GM19324 (cell line): ENCODE results near the gene TRAK2.
"Not testable (repeated sequence)": the region's sequence is repeated elsewhere in the genome, so short reads cannot be mapped to it uniquely, and the experiment has no call there.

ENCODE experiments used
- ATAC-seq: cut with Tn5 transposase; IDR thresholded peaks from one replicate; pipeline ENCODE4 v1.9.1; 2021; ENCODE audit warnings: mild to moderate bottlenecking, moderate library complexity; ENCODE audit not compliant: unreplicated experiment, low FRiP score

TRAK2 gene, protein sequence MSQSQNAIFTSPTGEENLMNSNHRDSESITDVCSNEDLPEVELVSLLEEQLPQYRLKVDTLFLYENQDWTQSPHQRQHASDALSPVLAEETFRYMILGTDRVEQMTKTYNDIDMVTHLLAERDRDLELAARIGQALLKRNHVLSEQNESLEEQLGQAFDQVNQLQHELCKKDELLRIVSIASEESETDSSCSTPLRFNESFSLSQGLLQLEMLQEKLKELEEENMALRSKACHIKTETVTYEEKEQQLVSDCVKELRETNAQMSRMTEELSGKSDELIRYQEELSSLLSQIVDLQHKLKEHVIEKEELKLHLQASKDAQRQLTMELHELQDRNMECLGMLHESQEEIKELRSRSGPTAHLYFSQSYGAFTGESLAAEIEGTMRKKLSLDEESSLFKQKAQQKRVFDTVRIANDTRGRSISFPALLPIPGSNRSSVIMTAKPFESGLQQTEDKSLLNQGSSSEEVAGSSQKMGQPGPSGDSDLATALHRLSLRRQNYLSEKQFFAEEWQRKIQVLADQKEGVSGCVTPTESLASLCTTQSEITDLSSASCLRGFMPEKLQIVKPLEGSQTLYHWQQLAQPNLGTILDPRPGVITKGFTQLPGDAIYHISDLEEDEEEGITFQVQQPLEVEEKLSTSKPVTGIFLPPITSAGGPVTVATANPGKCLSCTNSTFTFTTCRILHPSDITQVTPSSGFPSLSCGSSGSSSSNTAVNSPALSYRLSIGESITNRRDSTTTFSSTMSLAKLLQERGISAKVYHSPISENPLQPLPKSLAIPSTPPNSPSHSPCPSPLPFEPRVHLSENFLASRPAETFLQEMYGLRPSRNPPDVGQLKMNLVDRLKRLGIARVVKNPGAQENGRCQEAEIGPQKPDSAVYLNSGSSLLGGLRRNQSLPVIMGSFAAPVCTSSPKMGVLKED

GRCh38 chr2:201451292-201452057, at the start of gene TRAK2, which contains the start of gene STRADB:
Gene TRAK2, minus strand, starts transcription at chr2:201451458. Its CDS starts 30,951 bp downstream, at chr2:201420507.
Gene STRADB, plus strand, starts transcription at chr2:201451740. Its CDS starts 3,101 bp downstream, at chr2:201454841.
- ATAC-seq, result peak; percentile 96

DNA sequence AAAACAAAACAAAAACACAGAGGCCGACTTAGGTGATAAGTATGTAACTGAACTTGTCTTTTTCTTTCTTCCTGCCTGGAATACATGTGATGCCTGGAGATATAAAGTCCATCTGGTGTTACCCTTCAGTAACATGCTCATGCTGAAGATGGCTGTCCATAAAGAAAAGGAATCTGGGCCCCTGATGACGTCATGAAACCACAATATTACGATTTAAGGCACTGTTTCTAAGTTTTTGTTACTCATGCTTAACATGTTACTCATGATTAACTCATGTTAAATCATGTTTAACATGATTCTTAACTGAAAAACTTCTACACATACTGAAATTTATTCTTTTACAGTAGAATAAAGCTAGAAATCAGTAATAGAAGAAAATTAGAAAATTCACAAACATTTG, 49.3 kb upstream of the TRAK2 start:
- no peak for ATAC-seq

GRCh38 chr2:201496785-201497184, 45.5 kb upstream of the TRAK2 start:
- no peak for ATAC-seq

GRCh38 chr2:201490291-201490690, 39.0 kb upstream of the TRAK2 start:
- no peak for ATAC-seq

DNA sequence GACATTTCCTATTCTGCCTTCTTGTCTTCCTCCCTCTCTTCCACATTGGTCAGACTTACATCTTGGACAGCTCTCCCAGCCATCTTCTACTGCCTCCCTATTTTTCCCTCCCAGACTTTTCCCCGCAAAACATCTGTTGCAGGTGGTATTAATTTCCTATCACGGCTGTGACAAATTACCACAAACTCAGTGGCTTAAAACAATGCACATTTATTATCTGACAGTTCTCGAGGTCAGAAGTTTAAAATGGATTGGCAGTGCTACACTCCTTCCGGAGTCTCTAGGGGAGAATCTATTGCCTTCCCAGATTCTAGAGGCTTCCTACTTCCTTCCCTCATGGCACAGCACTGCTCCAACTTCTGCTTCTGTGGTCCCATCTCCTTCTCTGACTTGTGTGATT, 33.5 kb upstream of the TRAK2 start:
- no peak for ATAC-seq

GRCh38 chr2:201483758-201484157, 32.5 kb upstream of the TRAK2 start:
- ATAC-seq, result not testable (repeated sequence)

- ATAC-seq, result no peak
Measured at GRCh38 chr2:201483342-201483741, 32.1 kb upstream of the TRAK2 start.

GRCh38 chr2:201482543-201482942, 31.3 kb upstream of the TRAK2 start:
- no peak for ATAC-seq

DNA sequence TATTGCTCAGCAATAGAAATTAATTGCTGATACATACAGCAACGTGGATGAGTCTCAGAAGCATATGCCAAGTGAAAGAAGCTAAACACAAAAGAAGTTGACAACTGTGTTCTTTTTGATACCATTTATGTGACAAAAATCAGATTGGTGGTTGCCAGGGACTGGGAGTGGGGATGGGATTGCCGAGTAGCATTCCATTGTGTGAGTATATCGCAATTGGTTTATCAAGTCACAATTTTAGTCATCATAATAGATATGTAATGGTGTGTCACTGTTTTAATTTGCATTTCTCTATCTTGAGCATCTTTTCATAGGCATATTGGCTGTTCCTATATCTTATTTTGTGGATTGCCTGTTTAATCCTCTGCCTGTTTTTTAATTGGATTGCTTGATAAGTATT, 21.2 kb upstream of the TRAK2 start:
- no peak for ATAC-seq

DNA sequence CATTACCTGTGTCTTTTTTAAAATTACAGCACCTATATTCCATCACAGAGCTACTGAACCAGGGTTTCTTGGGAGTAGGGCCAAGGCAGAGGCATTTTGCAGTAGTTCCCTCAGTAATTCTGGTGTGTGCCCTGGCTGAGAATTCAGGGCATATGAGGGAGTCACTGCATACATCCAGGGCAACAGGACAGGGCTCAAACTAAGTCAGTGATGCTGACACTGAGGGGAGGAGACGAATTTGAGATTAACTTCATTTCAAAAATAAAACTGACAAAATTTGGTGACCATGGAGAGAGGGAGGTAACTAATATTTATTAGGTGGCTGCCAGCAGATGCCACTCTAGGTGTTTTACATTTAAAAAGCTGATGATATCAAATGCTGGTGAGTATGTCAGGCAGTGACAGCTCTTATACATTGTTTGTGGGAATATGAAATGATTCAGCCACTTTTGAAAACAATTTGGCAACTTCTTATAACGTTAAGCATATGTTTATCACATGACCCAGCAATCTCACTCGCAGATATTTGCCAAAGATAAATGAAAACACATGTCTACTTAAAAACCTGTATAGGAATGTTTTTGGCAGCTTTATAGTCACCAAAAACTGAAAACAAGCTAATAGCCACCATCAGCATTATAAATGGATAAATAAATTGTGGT, 20.6 kb upstream of the TRAK2 start:
- no peak for ATAC-seq

GRCh38 chr2:201470821-201471731, 19.8 kb upstream of the TRAK2 start:
- no peak for ATAC-seq

DNA sequence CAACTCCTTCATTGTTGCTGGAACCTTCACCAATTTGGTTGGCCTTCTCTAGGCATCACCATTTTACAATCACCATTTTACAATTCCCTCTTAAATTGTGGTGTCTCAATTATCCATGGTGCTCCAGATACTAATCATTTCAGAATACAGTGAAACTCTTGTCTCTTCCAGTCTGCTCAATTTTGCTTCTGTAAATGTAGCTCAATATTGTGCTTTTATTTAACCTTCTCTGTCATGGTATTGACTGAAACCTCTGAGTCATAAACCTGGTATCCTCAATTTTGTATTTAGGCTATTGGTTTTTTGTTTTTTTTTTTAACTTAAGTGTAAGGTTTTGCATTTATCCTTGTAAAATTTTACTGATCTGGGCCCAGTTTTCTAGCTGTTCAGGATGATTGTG, 16.4 kb upstream of the TRAK2 start:
- ATAC-seq, result no peak

- no peak for ATAC-seq
Measured at GRCh38 chr2:201466050-201466675, 14.9 kb upstream of the TRAK2 start.

DNA sequence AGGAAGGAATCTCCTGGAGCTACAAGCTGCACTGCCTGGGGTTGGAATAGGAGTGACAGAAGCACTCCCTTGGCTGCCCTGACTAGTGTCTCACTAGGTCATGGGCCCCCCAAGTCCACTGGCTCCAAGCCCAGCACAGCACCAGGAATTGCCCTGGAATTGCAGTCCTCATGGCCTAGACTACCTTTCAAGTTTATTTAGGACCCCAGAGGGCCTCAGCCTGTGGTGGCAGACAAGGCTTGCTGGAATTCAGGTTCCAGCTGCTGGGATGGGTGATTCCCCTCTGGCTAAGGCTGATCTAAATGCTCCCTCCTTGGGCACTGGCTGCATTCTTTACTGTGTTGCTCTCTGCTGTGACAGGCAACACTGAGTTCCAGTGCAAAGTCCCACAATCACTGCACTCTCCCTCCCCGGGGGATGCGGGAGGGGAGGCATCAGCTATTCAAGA, 14.3 kb upstream of the TRAK2 start:
- ATAC-seq, result no peak

DNA sequence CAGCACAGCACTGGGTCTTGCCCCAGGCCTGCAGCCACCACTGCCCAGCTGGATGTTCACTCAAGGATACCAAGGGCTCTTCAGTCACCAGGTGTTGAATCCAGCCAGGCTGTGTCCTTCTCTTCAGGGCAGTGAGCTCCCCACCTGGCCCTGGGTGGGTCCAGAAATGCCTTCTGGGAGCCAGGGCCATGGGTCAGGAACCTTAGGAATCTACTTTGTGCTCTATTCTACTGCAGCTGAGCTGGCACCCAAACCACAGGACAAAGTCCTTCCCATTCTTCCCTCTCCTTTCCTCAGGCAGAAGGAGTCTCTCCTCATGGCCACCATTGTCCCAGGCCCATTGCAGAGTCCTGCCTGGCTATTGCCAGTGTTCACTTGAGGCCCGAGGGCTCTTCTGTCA, 13.3 kb upstream of the TRAK2 start:
- ATAC-seq, result no peak

- no peak for ATAC-seq
Measured at GRCh38 chr2:201460532-201460931, 9.3 kb upstream of the TRAK2 start.

GRCh38 chr2:201458381-201458780, 7.1 kb upstream of the TRAK2 start:
- ATAC-seq, result no peak

DNA sequence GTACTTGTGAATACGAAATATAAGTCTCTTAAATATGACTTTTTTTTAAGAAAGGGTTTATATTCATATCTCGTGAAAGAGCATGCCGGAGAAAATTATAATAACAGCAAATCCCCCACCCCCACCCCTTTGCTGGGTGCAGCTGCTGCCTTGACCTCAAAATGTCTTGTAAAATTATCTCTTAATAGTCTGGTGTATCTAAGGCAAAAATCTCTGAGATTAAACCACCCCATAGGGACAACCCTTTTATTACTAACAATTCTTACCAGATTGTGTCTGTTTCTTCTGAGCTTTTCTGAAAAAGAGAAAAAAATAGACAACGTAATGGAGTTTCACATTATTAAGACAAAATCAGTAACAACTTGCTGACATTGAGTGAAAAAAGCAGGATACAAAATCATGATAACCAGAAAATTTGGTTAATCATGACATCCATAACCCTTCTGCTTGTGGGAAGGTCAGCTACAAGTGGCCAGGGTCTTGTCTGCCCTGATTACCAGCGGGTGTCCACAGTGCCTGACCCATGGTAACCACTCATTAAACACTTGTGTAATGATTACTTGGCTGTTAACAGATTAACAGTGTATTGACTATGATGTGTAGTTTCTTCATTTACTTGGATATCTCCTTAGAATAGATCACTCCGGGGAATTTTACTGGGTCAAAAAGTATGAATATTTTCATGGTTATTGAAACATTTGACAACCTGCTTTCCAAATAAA, 1.8 kb upstream of the TRAK2 start:
- ATAC-seq, result no peak
